Measurements from ENCODE around the gene KLRB1. TPM values are rescaled to one million over a fixed set of nuclear protein-coding genes. Genes with fewer than 3 reads are reported as not detected.

The KLRB1 gene
- total and polyA plus RNA-seq, 2 of the 13 experiments (the other 11 are each of a cell fraction or from before 2014, with no cell fraction given): not detected

- TF ChIP-seq, protein P1, sequence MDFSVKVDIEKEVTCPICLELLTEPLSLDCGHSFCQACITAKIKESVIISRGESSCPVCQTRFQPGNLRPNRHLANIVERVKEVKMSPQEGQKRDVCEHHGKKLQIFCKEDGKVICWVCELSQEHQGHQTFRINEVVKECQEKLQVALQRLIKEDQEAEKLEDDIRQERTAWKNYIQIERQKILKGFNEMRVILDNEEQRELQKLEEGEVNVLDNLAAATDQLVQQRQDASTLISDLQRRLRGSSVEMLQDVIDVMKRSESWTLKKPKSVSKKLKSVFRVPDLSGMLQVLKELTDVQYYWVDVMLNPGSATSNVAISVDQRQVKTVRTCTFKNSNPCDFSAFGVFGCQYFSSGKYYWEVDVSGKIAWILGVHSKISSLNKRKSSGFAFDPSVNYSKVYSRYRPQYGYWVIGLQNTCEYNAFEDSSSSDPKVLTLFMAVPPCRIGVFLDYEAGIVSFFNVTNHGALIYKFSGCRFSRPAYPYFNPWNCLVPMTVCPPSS (IDR thresholded peaks at IDR 0.05): no peak
- TF ChIP-seq ZNF136 (CRISPR knock-in tag; IDR thresholded peaks at IDR 0.05; ENCODE audit: low read depth): no peak
- TF ChIP-seq HOXA5 (CRISPR knock-in tag; IDR thresholded peaks at IDR 0.05): peak; percentile 35; the same call in 1 of the 2 replicates
- TF ChIP-seq ARID4A (CRISPR knock-in tag; IDR thresholded peaks at IDR 0.05; ENCODE audit: borderline replicate concordance): peak; percentile 12; the same call in 1 of the 2 replicates
- TF ChIP-seq, protein P2, sequence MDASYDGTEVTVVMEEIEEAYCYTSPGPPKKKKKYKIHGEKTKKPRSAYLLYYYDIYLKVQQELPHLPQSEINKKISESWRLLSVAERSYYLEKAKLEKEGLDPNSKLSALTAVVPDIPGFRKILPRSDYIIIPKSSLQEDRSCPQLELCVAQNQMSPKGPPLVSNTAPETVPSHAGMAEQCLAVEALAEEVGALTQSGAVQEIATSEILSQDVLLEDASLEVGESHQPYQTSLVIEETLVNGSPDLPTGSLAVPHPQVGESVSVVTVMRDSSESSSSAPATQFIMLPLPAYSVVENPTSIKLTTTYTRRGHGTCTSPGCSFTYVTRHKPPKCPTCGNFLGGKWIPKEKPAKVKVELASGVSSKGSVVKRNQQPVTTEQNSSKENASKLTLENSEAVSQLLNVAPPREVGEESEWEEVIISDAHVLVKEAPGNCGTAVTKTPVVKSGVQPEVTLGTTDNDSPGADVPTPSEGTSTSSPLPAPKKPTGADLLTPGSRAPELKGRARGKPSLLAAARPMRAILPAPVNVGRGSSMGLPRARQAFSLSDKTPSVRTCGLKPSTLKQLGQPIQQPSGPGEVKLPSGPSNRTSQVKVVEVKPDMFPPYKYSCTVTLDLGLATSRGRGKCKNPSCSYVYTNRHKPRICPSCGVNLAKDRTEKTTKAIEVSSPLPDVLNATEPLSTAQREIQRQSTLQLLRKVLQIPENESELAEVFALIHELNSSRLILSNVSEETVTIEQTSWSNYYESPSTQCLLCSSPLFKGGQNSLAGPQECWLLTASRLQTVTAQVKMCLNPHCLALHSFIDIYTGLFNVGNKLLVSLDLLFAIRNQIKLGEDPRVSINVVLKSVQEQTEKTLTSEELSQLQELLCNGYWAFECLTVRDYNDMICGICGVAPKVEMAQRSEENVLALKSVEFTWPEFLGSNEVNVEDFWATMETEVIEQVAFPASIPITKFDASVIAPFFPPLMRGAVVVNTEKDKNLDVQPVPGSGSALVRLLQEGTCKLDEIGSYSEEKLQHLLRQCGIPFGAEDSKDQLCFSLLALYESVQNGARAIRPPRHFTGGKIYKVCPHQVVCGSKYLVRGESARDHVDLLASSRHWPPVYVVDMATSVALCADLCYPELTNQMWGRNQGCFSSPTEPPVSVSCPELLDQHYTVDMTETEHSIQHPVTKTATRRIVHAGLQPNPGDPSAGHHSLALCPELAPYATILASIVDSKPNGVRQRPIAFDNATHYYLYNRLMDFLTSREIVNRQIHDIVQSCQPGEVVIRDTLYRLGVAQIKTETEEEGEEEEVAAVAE (CRISPR knock-in tag; IDR thresholded peaks at IDR 0.05; ENCODE audit: borderline replicate concordance): no peak
- no peak for TF ChIP-seq ZNF607 (CRISPR knock-in tag; IDR thresholded peaks at IDR 0.05; ENCODE audit: borderline replicate concordance)
- TF ChIP-seq, protein P3, sequence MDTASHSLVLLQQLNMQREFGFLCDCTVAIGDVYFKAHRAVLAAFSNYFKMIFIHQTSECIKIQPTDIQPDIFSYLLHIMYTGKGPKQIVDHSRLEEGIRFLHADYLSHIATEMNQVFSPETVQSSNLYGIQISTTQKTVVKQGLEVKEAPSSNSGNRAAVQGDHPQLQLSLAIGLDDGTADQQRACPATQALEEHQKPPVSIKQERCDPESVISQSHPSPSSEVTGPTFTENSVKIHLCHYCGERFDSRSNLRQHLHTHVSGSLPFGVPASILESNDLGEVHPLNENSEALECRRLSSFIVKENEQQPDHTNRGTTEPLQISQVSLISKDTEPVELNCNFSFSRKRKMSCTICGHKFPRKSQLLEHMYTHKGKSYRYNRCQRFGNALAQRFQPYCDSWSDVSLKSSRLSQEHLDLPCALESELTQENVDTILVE (CRISPR knock-in tag; IDR thresholded peaks at IDR 0.05): no peak
- no peak for TF ChIP-seq ZNF569 (CRISPR knock-in tag; IDR thresholded peaks at IDR 0.05; ENCODE audit: borderline replicate concordance)
- TF ChIP-seq E2F2 (CRISPR knock-in tag; IDR thresholded peaks at IDR 0.05; ENCODE audit: borderline replicate concordance): no peak
- TF ChIP-seq ZNF879 (CRISPR knock-in tag; IDR thresholded peaks at IDR 0.05): no peak
- TF ChIP-seq ZFP36L2 (CRISPR knock-in tag; IDR thresholded peaks at IDR 0.05): no peak
- TF ChIP-seq ZNF768 (CRISPR knock-in tag; IDR thresholded peaks at IDR 0.05): no peak
- no peak for TF ChIP-seq GABPB1 (CRISPR knock-in tag; IDR thresholded peaks at IDR 0.05)
- TF ChIP-seq RAD51 (IDR thresholded peaks at IDR 0.05; ENCODE audit: borderline replicate concordance): no peak
- TF ChIP-seq ZNF260 (CRISPR knock-in tag; IDR thresholded peaks at IDR 0.05; ENCODE audit: borderline replicate concordance, low read depth): no peak
- TF ChIP-seq MAFF (IDR thresholded peaks at IDR 0.05; ENCODE audit: low read depth, low read length): no peak
- no peak for TF ChIP-seq SIX4 (CRISPR knock-in tag; IDR thresholded peaks at IDR 0.05)
- no peak for TF ChIP-seq TBX3 (IDR thresholded peaks at IDR 0.05; ENCODE audit: borderline replicate concordance)
- TF ChIP-seq SALL1 (CRISPR knock-in tag; IDR thresholded peaks at IDR 0.05): 0 out of 2 replicates have a peak, but pooled peaks have one; percentile 23
These were observed 41.8 kb upstream of the KLRB1 start (continued) for GRCh38 chr12:9649532-9649940.

All from HepG2 (cell line).